ENCODE results near the gene FAM222B. TPM values are rescaled to one million over a fixed set of nuclear protein-coding genes. Genes with fewer than 3 reads are reported as not detected.

Gene FAM222B
- total RNA-seq, 3 donors from 2014 or later = 9.7 to 12.0 (median 10.5) TPM

- H3K4me3 ChIP-seq = peak overlapping the region in 1 of 3 donors; percentile 2
- H3K4me1 ChIP-seq = peaks cover 16 to 27% of the 10 kb centered on the region in 2 donors
These were observed 93.6 kb downstream of the FAM222B start for GRCh38 chr17:28748852-28749515.

DNA sequence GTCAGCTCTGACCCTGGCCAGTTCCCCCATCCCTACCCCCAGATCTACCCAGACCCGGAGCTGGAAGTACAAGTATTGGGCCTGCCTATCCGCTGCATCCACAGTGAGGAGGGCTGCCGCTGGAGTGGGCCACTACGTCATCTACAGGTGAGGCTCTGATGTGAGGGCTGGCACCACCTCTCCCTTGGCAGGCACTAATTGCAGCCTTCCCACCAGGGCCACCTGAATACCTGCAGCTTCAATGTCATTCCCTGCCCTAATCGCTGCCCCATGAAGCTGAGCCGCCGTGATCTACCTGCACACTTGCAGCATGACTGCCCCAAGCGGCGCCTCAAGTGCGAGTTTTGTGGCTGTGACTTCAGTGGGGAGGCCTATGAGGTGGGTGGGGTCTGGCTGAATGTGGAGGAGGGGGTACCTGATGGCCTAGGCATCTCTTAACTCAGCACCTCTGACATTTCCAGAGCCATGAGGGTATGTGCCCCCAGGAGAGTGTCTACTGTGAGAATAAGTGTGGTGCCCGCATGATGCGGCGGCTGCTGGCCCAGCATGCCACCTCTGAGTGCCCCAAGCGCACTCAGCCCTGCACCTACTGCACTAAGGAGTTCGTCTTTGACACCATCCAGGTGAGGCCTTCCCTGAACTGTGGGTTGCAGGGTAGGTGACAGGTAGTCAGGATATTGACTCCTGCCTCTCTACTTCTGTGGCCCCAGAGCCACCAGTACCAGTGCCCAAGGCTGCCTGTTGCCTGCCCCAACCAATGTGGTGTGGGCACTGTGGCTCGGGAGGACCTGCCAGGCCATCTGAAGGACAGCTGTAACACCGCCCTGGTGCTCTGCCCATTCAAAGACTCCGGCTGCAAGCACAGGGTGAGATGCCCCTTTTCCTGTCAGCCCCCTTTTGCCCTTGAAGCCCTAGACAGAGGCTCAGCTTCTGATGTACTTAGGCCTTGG is 94.5 kb downstream of the FAM222B start:
- Histone ChIP-seq H3K27me3 (no peaks in the 10 kb centered on the region), H3K9me3 (no peaks in the 10 kb centered on the region), H3K27ac (peak overlapping the region; percentile 78 to 100), H3K36me3 (no peaks in the 10 kb centered on the region), H3K4me3 (peak overlapping the region in 2 of 3 donors; percentile 14 to 99), H3K4me1 (peaks cover 16 to 27% of the 10 kb centered on the region in 2 donors)
- TF ChIP-seq POLR2A (IDR thresholded peaks at IDR 0.05) = no peak
- TF ChIP-seq, protein P1, sequence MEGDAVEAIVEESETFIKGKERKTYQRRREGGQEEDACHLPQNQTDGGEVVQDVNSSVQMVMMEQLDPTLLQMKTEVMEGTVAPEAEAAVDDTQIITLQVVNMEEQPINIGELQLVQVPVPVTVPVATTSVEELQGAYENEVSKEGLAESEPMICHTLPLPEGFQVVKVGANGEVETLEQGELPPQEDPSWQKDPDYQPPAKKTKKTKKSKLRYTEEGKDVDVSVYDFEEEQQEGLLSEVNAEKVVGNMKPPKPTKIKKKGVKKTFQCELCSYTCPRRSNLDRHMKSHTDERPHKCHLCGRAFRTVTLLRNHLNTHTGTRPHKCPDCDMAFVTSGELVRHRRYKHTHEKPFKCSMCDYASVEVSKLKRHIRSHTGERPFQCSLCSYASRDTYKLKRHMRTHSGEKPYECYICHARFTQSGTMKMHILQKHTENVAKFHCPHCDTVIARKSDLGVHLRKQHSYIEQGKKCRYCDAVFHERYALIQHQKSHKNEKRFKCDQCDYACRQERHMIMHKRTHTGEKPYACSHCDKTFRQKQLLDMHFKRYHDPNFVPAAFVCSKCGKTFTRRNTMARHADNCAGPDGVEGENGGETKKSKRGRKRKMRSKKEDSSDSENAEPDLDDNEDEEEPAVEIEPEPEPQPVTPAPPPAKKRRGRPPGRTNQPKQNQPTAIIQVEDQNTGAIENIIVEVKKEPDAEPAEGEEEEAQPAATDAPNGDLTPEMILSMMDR (IDR thresholded peaks at IDR 0.05) = no peak
- no peak for TF ChIP-seq POLR2AphosphoS5 (IDR thresholded peaks at IDR 0.05)
- no peak for DNase-seq (ENCODE audit: low spot score in 2 of 2)
- intact Hi-C loops (cut with DNase I; ENCODE audit: low total_unique reads) = loop anchor here (10.0 kb wide), 1 partner anchor 157 kb away; the partner anchor contains the start of gene DHRS13

More at GRCh38 chr17:28748852-28749515, 93.6 kb downstream of the FAM222B start:
- intact Hi-C loops (cut with DNase I; ENCODE audit: low total_unique reads) = loop anchor here (10.0 kb wide), 1 partner anchor 156 kb away; the partner anchor contains the start of gene DHRS13
- H3K27me3 ChIP-seq = no peaks in the 10 kb centered on the region
- H3K36me3 ChIP-seq = no peaks in the 10 kb centered on the region
- no peak for TF ChIP-seq POLR2AphosphoS5 (IDR thresholded peaks at IDR 0.05)
- TF ChIP-seq, protein P1 (IDR thresholded peaks at IDR 0.05) = no peak
- no peak for TF ChIP-seq POLR2A (IDR thresholded peaks at IDR 0.05)
- peak overlapping the region; percentile 78 to 100 for H3K27ac ChIP-seq
- no peak for DNase-seq (ENCODE audit: low spot score in 2 of 2)
- H3K9me3 ChIP-seq = no peaks in the 10 kb centered on the region

DNA sequence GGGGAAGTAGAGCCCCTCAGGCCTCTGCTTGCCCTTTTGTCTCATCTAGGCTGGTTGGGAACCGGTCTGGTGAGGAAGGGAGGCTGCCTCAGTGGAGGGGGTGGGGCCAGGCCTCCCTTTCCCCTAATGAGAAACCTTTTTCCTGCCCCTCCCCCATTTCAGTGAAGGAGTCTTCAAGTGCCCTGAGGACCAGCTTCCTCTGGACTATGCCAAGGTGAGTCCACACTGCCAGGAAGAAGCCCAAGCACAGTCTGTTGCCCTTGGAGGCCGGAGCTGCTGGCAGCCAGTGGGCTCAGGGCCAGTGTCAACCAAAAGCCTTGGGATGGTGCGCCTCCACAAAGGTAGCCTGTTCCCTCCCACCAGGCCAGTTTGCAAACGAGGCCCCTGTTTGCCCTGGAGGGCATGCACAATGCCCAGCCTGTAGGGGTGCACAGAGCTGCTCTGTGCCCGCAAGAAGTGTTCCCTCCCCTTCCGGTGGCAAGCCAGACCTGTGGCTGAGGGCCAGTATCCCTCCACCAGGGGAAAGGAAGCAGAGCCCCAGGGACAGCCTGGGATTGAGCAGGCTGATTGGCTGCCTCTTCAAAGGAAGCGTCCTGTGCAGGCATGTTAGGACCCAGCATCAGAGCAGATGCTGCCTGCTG is 95.4 kb downstream of the FAM222B start:
- Histone ChIP-seq H3K4me3 (peak overlapping the region in 2 of 3 donors; percentile 90 to 99), H3K27me3 (no peaks in the 10 kb centered on the region), H3K4me1 (peaks cover 16 to 27% of the 10 kb centered on the region in 2 donors), H3K27ac (peak overlapping the region; percentile 99 to 100), H3K36me3 (no peaks in the 10 kb centered on the region), H3K9me3 (no peaks in the 10 kb centered on the region)
- peak; percentile 93 to 95 for DNase-seq (ENCODE audit: low spot score in 2 of 2)
- intact Hi-C loops (cut with DNase I; ENCODE audit: low total_unique reads) = loop anchor here (10.0 kb wide), 1 partner anchor 158 kb away; the partner anchor contains the start of gene DHRS13
- TF ChIP-seq POLR2A (IDR thresholded peaks at IDR 0.05) = no peak
- TF ChIP-seq POLR2AphosphoS5 (IDR thresholded peaks at IDR 0.05) = peak; percentile 37 to 65 (median 40)
- TF ChIP-seq, protein P1 (IDR thresholded peaks at IDR 0.05) = peak in 2 of 3 donors; percentile 18 to 26

DNA sequence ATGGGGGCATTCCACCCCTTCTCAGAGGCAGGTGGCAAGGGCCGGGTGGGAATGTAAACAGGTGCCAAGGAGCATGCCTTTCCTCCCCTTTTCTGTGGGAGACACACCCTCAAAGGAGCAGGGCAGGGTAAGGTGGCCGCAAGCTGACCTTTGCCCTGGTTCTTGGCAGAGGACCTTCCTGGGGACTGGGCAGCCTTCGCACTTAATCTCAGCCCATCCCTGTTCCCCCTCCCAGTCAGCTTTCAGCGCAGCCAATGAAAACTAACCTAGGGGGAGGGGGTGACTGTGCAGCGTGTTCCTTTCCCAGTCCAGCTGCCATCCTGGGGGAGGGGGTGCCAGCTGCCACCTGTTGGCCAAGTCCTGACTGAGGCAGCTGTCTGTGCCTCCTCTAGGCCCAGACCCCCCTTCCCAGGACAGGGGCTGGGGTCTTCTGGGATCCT is 96.0 kb downstream of the FAM222B start:
- Histone ChIP-seq H3K4me1 (peaks cover 16 to 27% of the 10 kb centered on the region in 2 donors), H3K27ac (peak overlapping the region; percentile 99 to 100), H3K27me3 (no peaks in the 10 kb centered on the region), H3K36me3 (no peaks in the 10 kb centered on the region), H3K9me3 (no peaks in the 10 kb centered on the region), H3K4me3 (peak overlapping the region in 2 of 3 donors; percentile 90 to 99)
- intact Hi-C loops (cut with DNase I; ENCODE audit: low total_unique reads) = loop anchor here (10.0 kb wide), 1 partner anchor 158 kb away; the partner anchor contains the start of gene DHRS13
- TF ChIP-seq, protein P1 (IDR thresholded peaks at IDR 0.05) = no peak
- TF ChIP-seq POLR2AphosphoS5 (IDR thresholded peaks at IDR 0.05) = no peak
- TF ChIP-seq POLR2A (IDR thresholded peaks at IDR 0.05) = no peak
- DNase-seq (ENCODE audit: low spot score in 2 of 2) = no peak
